HUES6 (cell line): ENCODE measurements around the gene LCNL1.

ENCODE experiments used
- H3K27ac ChIP-seq: 2 replicates; pipeline ENCODE4 v1.7.0; 2013; ENCODE audit warnings: low read depth, mild to moderate bottlenecking, low read length, inconsistent platforms
- H3K27me3 ChIP-seq: 2 replicates; pipeline ENCODE4 v1.6.1; 2013; ENCODE audit warnings: low read length; ENCODE audit not compliant: control insufficient read depth, insufficient read depth
- H3K36me3 ChIP-seq: 2 replicates; pipeline ENCODE4 v1.6.1; 2013; ENCODE audit warnings: low read length; ENCODE audit not compliant: control insufficient read depth, insufficient read depth
- H3K4me1 ChIP-seq: 2 replicates; pipeline ENCODE4 v1.6.1; 2013; ENCODE audit warnings: low read length; ENCODE audit not compliant: control insufficient read depth, insufficient read depth
- H3K4me3 ChIP-seq: 2 replicates; pipeline ENCODE4 v1.5.1; 2013; ENCODE audit warnings: low read depth, low read length
- H3K9ac ChIP-seq: one replicate; pipeline ENCODE4 v1.6.1; 2013; ENCODE audit warnings: mild to moderate bottlenecking, low read length
- H3K9me3 ChIP-seq: 2 replicates; pipeline ENCODE4 v1.6.1; 2013; ENCODE audit warnings: low read depth, low read length; ENCODE audit not compliant: control insufficient read depth, insufficient read depth

The LCNL1 gene

DNA sequence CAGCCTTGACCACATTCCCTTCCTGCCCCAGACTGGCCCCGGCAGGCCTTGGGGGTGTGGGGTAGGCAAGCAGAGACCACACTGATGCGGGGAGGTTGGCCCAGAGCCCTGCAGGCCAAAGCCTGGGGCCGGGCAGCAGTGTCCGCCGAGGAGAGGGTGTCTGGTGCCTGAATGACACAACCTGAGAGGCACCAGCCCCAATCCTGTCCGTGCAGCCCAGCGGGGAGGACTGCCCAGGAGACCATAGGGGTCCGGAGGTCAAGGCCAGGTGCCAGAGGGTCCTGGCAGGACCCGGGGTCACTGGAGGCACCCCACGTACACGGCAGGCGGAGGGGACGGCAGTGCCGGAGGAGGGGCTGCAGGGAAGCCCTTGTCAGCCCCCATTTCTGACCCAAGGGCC is 11.0 kb upstream of the LCNL1 start:
- no peak overlapping the region for H3K27ac ChIP-seq
- H3K27me3 ChIP-seq: 0 out of 2 replicates have a peak, but pooled peaks cover under 1% of the 10 kb centered on the region
- H3K4me3 ChIP-seq: no peak overlapping the region
- no peaks in the 10 kb centered on the region for H3K4me1 ChIP-seq
- H3K9ac ChIP-seq: no peak overlapping the region
- H3K9me3 ChIP-seq: no peaks in the 10 kb centered on the region
- no peaks in the 10 kb centered on the region for H3K36me3 ChIP-seq

- no peak overlapping the region for H3K27ac ChIP-seq
- no peaks in the 10 kb centered on the region for H3K9me3 ChIP-seq
- peaks cover 6% of the 10 kb centered on the region; the same call in 1 of the 2 replicates for H3K27me3 ChIP-seq
- H3K4me1 ChIP-seq: peaks cover 4% of the 10 kb centered on the region; the same call in 1 of the 2 replicates
- no peak overlapping the region for H3K9ac ChIP-seq
- no peaks in the 10 kb centered on the region for H3K36me3 ChIP-seq
- H3K4me3 ChIP-seq: no peak overlapping the region
These were observed 10.5 kb upstream of the LCNL1 start for GRCh38 chr9:136972335-136972734.

- no peaks in the 10 kb centered on the region for H3K36me3 ChIP-seq
- H3K4me1 ChIP-seq: peaks cover 7% of the 10 kb centered on the region; the same call in 1 of the 2 replicates
- H3K27me3 ChIP-seq: peaks cover 9% of the 10 kb centered on the region; the same call in 1 of the 2 replicates
- no peaks in the 10 kb centered on the region for H3K9me3 ChIP-seq
- no peak overlapping the region for H3K9ac ChIP-seq
- no peak overlapping the region for H3K4me3 ChIP-seq
- no peak overlapping the region for H3K27ac ChIP-seq
These were observed 10.1 kb upstream of the LCNL1 start for GRCh38 chr9:136972743-136973142.

- H3K9ac ChIP-seq: no peak overlapping the region
- H3K4me1 ChIP-seq: peaks cover 7% of the 10 kb centered on the region
- peaks cover 9% of the 10 kb centered on the region; the same call in 1 of the 2 replicates for H3K27me3 ChIP-seq
- no peaks in the 10 kb centered on the region for H3K9me3 ChIP-seq
- no peaks in the 10 kb centered on the region for H3K36me3 ChIP-seq
- H3K27ac ChIP-seq: no peak overlapping the region
- no peak overlapping the region for H3K4me3 ChIP-seq
These were observed 8.9 kb upstream of the LCNL1 start for GRCh38 chr9:136973618-136974617.

GRCh38 chr9:136974817-136975535 is 7.8 kb upstream of the LCNL1 start:
- H3K27ac ChIP-seq: no peak overlapping the region
- peaks cover 9% of the 10 kb centered on the region; the same call in 1 of the 2 replicates for H3K27me3 ChIP-seq
- H3K4me1 ChIP-seq: peaks cover 7% of the 10 kb centered on the region
- H3K9me3 ChIP-seq: no peaks in the 10 kb centered on the region
- no peaks in the 10 kb centered on the region for H3K36me3 ChIP-seq
- H3K4me3 ChIP-seq: no peak overlapping the region
- no peak overlapping the region for H3K9ac ChIP-seq

DNA sequence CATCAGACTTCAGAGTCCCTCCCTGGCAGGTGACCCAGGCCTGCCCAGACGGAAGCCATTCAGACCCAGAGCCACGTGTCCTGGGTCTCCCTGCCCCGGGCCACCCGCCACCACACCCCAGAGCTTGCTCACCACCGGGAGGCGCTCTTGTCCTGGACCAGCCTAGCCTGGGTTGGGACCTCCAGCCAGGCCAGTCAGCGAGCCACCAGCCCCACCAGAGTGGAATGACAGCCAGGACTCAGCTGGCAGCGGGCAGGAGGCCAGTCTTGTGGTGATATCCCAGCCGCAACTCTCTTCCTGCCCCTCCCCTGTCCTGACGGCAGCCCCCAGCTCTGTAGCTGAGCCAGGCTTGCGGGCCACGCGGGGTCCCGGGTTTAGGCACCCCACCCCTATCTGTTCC is 7.1 kb upstream of the LCNL1 start:
- no peak overlapping the region for H3K9ac ChIP-seq

GRCh38 chr9:136977223-136977622 is 5.6 kb upstream of the LCNL1 start, which contains the start of gene PTGDS:
PTGDS (plus strand) TSS chr9:136977504; CDS start chr9:136977579, 75 bp downstream.
- Histone ChIP-seq H3K9ac (no peak within 1 kb of the TSS), H3K27ac (no peak within 1 kb of the TSS), H3K4me3 (peak within 1 kb of the TSS; percentile 78), H3K36me3 (no peaks in the 10 kb centered on the region), H3K27me3 (peaks cover 9% of the 10 kb centered on the region; the same call in 1 of the 2 replicates), H3K4me1 (peaks cover 7% of the 10 kb centered on the region), H3K9me3 (no peaks in the 10 kb centered on the region)

More for the DNA sequence above, 7.1 kb upstream of the LCNL1 start:
- no peak overlapping the region for H3K27ac ChIP-seq
- no peak overlapping the region for H3K4me3 ChIP-seq
- peaks cover 9% of the 10 kb centered on the region; the same call in 1 of the 2 replicates for H3K27me3 ChIP-seq
- no peaks in the 10 kb centered on the region for H3K9me3 ChIP-seq
- H3K36me3 ChIP-seq: no peaks in the 10 kb centered on the region
- H3K4me1 ChIP-seq: peaks cover 7% of the 10 kb centered on the region

- H3K27ac ChIP-seq: no peak overlapping the region
- H3K9me3 ChIP-seq: no peaks in the 10 kb centered on the region
- H3K4me1 ChIP-seq: peaks cover 7% of the 10 kb centered on the region
- H3K4me3 ChIP-seq: peak overlapping the region; percentile 78
- H3K27me3 ChIP-seq: peaks cover 9% of the 10 kb centered on the region; the same call in 1 of the 2 replicates
- no peak overlapping the region for H3K9ac ChIP-seq
- no peaks in the 10 kb centered on the region for H3K36me3 ChIP-seq
These were observed 5.1 kb upstream of the LCNL1 start for GRCh38 chr9:136977649-136978072.

DNA sequence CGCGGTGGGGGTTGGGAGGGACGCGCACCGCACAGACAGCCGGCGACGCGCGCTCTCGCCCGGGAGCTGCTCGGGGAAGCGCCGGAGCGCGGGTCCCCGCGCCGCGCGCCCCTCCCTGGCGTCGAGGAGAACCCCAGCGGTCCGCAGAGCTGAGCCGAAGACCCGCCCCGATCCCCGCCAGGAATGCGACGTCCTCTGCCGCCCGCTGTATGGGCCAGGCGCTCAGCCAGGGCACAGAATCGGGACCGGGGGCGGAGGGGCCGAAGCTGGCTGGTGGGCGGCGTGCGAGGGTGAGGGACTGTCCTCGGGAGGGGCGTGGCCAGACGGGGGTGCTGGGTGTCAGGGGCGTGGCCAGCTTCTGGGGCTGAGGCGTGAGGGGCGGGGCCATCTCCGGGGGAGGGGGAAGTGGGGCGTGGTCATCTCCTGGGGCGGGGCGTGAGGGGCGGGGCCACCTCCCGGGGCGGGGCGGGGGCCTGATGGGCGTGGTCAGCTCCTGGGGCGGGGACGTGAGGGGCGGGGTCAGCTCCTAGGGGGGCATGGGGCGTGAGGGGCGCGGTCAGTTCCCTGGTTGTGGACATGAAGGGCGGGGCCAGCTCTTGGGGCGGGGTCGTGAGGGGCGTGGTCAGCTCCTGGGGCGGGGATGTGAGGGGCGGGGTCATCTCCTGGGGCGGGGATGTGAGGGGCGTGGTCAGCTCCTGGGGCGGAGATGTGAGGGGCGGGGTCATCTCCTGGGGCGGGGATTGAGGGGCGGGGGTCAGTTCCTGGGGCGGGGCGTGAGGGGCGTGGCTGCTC is 4.5 kb upstream of the LCNL1 start:
- Histone ChIP-seq H3K9ac (no peak overlapping the region), H3K27ac (no peak overlapping the region), H3K27me3 (peaks cover 9% of the 10 kb centered on the region; the same call in 1 of the 2 replicates), H3K4me3 (peak overlapping the region; percentile 78), H3K4me1 (peaks cover 7% of the 10 kb centered on the region), H3K36me3 (no peaks in the 10 kb centered on the region), H3K9me3 (no peaks in the 10 kb centered on the region)

DNA sequence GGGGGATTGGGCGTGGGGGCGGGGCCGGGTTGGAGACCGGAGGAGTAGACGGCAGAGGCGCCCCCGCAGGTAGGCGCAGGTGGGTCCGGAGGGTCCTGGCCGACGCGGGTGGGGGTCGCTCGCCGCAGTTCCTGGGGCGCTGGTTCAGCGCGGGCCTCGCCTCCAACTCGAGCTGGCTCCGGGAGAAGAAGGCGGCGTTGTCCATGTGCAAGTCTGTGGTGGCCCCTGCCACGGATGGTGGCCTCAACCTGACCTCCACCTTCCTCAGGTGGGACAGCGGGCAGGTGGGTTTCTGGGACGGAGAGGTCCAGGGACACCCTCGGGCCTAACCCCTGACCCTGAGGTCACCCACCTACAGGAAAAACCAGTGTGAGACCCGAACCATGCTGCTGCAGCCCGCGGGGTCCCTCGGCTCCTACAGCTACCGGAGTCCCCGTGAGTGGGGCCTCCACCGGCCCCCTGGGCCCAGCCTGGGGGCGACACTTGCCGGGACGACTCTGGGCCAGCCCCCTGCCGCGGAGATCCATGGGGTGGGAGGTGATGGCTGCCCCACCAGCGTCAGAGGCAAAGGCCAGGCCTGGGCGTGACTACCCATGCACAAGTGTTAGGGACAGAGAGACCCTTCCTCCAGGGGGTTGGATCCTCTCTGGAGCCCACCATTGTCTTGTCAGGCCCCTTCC is 3.8 kb upstream of the LCNL1 start:
- H3K9ac ChIP-seq: no peak overlapping the region
- H3K27ac ChIP-seq: no peak overlapping the region
- H3K4me3 ChIP-seq: peak overlapping the region; percentile 41; the same call in 1 of the 2 replicates
- peaks cover 14% of the 10 kb centered on the region; the same call in 1 of the 2 replicates for H3K27me3 ChIP-seq
- no peaks in the 10 kb centered on the region for H3K9me3 ChIP-seq
- peaks cover 7% of the 10 kb centered on the region for H3K4me1 ChIP-seq
- H3K36me3 ChIP-seq: no peaks in the 10 kb centered on the region
